ENCODE results near the gene STAT3.

GRCh38 chr17:42287977-42288802 is 100.1 kb downstream of the STAT3 start, which contains the start of gene STAT5A:
- TF ChIP-seq POLR2AphosphoS5 (IDR thresholded peaks at IDR 0.05; ENCODE audit: borderline replicate concordance, low read depth, low read length), result no peak
- no peak for TF ChIP-seq EZH2 (IDR thresholded peaks at IDR 0.05)
- no peak for TF ChIP-seq FOXP2 (optimal IDR thresholded peaks at IDR 0.05; ENCODE audit: control extremely low read depth, extremely low read length, insufficient read depth)

All from SK-N-MC (cell line).